Choroid plexus epithelial cell (primary cell): ENCODE data around the gene CTNNA2.

Source experiments
- DNase-seq: peaks from one replicate; pipeline ENCODE4 v3.0.0-alpha.2; 2010; ENCODE audit warnings: low read depth
- H3K4me3 ChIP-seq: 2 replicates; pipeline ENCODE4 v1.5.1; 2011; ENCODE audit warnings: low read depth, mild to moderate bottlenecking, control low read depth, low read length, moderate library complexity
- CTCF ChIP-seq: conservative IDR thresholded peaks from 2 replicates; pipeline ENCODE4 v1.5.1; 2011; ENCODE audit warnings: low read depth, mild to moderate bottlenecking, control low read depth, inconsistent platforms, low read length, moderate library complexity

The CTNNA2 gene

GRCh38 chr2:79916285-79916684 is 403.4 kb downstream of the CTNNA2 start:
- H3K4me3 ChIP-seq: no peak overlapping the region
- DNase-seq: no peak
- TF ChIP-seq CTCF: no peak

- no peak for TF ChIP-seq CTCF
- H3K4me3 ChIP-seq: no peak overlapping the region
- DNase-seq: no peak
Measured at GRCh38 chr2:79920512-79921076, 407.7 kb downstream of the CTNNA2 start.

GRCh38 chr2:79929624-79930023 is 416.8 kb downstream of the CTNNA2 start:
- TF ChIP-seq CTCF: no peak
- no peak overlapping the region for H3K4me3 ChIP-seq
- DNase-seq: no peak

GRCh38 chr2:79935046-79935732 is 422.3 kb downstream of the CTNNA2 start:
- DNase-seq: no peak
- TF ChIP-seq CTCF: no peak
- H3K4me3 ChIP-seq: no peak overlapping the region

DNA sequence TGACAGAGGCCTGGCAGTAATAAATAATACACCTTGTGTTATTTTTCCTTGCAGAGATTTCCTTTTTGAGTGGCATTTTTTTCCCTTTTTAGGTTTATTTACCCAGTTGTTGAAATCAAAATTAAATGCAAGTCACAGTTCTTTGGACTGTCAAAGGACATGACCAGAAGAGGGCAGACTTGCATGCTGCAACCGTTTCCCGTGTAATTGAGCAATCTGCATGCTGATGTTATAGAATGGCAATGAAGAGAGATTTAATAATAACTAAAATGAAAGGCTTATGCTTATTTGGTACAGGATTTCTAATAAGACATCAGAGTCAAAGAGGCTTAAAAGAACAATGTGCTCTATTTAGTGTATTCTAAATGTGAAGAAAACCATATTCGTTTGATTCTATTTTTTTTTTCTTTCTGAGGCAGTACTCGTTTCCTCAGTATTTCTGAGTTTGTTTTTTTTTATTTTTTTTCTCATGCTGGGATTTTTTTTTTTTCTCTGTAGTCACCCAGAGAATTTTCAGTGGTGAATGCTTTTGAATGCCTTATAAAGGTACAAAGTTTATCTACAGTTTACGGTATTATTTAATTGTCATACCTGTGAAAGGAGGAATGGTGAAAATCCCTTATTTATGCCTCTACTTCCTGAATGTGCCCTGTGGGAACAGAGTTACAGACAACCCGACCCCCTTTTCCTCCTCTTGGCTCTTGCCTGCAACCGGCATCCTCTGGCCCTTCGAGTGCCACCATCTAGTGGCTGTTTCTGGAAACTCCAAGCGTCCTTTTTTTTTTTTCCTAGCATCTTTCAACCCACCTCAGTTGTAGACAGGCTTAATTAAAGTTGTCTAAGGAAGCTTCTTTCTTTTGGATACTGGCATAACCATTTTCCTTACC is 423.2 kb downstream of the CTNNA2 start:
- no peak overlapping the region for H3K4me3 ChIP-seq
- TF ChIP-seq CTCF: peak; percentile 78
- peak; percentile 74 for DNase-seq

GRCh38 chr2:79936715-79937114 is 423.9 kb downstream of the CTNNA2 start:
- no peak for TF ChIP-seq CTCF
- DNase-seq: no peak
- H3K4me3 ChIP-seq: no peak overlapping the region

DNA sequence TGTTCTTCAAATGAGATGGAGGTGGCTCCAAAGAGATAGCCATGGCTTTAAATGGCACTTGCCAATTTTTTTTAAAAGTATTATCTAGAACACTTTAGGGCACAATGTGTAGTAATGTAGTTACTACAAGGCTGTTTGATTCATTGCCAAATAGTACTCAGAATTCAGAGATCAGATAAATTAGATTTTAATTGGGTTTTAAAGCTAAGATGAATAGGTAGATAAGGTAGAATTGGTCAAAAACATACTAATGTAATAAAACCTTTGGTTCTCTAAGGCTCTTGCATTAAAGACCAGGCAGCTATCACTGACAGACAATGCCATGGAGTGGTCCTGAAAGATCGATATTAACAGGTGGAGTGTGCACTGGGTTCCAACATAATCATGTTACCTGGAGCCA is 425.8 kb downstream of the CTNNA2 start:
- no peak for DNase-seq
- no peak overlapping the region for H3K4me3 ChIP-seq
- no peak for TF ChIP-seq CTCF
